ENCODE data around the gene XYLT1. TPM values are rescaled to one million over a fixed set of nuclear protein-coding genes. Genes with fewer than 3 reads are reported as not detected.

Gene XYLT1
- total RNA-seq, 4 donors from 2014 or later, result 5.6 to 14.9 (median 10.8) TPM

DNA sequence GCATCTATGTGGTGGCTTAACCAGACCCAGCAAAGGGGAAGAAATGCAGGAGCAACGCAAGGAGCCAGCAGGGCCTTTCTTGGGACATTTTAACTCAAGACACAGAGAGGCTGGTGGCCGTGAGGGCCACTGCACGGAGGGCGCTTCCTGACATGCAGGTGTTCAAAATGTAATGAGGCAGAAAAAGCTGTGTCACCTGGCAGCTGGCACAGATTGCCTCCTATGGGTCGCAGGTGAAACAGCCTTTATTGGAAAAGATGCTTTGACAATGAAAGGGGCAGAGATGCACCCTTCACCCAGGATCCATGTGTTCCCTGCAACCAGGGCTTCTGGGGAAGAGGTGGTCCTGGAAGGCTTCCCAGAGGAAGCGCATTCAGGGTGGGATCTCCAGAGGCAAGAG, 219.3 kb downstream of the XYLT1 start:
- WGBS, 2 donors, result 85 to 94% methylated on average over 6 of the region's 6 CpGs
- TF ChIP-seq, protein P1, sequence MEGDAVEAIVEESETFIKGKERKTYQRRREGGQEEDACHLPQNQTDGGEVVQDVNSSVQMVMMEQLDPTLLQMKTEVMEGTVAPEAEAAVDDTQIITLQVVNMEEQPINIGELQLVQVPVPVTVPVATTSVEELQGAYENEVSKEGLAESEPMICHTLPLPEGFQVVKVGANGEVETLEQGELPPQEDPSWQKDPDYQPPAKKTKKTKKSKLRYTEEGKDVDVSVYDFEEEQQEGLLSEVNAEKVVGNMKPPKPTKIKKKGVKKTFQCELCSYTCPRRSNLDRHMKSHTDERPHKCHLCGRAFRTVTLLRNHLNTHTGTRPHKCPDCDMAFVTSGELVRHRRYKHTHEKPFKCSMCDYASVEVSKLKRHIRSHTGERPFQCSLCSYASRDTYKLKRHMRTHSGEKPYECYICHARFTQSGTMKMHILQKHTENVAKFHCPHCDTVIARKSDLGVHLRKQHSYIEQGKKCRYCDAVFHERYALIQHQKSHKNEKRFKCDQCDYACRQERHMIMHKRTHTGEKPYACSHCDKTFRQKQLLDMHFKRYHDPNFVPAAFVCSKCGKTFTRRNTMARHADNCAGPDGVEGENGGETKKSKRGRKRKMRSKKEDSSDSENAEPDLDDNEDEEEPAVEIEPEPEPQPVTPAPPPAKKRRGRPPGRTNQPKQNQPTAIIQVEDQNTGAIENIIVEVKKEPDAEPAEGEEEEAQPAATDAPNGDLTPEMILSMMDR (IDR thresholded peaks at IDR 0.05), result no peak
- TF ChIP-seq POLR2A (IDR thresholded peaks at IDR 0.05), result no peak
- intact Hi-C loops (cut with DNase I), result no loop called here

DNA sequence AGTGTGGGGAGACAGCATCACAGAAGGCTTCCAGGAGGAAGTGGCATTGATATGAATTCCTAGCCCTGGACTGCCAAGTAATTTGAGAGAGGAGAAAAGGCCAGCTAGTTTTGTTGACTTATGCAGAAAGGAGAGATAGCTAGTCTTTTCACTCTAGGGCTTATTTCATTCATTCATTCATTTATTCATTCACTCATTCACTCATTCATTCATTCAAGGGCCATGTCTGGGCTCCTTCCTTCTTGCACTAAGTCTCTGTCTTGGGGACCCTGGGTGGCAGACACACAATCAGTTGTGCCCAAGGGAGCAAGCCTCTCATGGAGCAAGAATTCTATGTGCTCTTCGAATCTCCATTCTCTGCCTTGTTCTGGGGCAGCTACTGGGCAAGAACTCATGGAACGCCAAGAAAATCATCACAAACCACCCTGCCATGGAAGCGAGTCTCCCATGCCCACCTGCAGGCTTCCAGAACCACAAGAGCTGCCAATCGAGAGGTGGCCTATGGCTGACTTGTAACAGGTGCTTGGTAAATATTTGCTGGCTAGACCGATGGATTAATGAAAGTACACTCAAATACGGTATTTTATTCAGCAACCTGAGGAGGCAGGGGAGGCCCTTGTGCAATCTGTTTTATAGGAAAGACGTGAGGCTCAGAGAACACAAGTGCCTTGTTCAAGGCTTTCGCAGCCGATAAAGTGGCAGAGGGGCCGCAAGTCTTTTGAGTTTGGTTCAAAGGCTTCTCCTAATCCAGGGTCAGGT, 223.6 kb downstream of the XYLT1 start:
- no peaks in the 10 kb centered on the region for H3K9me3 ChIP-seq
- no peak for DNase-seq
- 93 to 94% methylated on average over 10 of the region's 10 CpGs for WGBS, 2 donors
- intact Hi-C loops (cut with DNase I), result no loop called here
- TF ChIP-seq, protein P1 (IDR thresholded peaks at IDR 0.05), result no peak
- no peak for TF ChIP-seq POLR2A (IDR thresholded peaks at IDR 0.05)
- no peak overlapping the region for H3K27ac ChIP-seq
- no peaks in the 10 kb centered on the region for H3K4me1 ChIP-seq
- H3K36me3 ChIP-seq, result no peaks in the 10 kb centered on the region
- H3K27me3 ChIP-seq, result no peaks in the 10 kb centered on the region
- no peak overlapping the region for H3K4me3 ChIP-seq (replicated peaks in 1 of 3)

More for the DNA sequence above, 219.3 kb downstream of the XYLT1 start:
- Histone ChIP-seq H3K27me3 (no peaks in the 10 kb centered on the region), H3K4me3 (replicated peaks in 1 of 3) (no peak overlapping the region), H3K27ac (no peak overlapping the region), H3K4me1 (no peaks in the 10 kb centered on the region), H3K36me3 (no peaks in the 10 kb centered on the region), H3K9me3 (no peaks in the 10 kb centered on the region)
- no peak for DNase-seq

DNA sequence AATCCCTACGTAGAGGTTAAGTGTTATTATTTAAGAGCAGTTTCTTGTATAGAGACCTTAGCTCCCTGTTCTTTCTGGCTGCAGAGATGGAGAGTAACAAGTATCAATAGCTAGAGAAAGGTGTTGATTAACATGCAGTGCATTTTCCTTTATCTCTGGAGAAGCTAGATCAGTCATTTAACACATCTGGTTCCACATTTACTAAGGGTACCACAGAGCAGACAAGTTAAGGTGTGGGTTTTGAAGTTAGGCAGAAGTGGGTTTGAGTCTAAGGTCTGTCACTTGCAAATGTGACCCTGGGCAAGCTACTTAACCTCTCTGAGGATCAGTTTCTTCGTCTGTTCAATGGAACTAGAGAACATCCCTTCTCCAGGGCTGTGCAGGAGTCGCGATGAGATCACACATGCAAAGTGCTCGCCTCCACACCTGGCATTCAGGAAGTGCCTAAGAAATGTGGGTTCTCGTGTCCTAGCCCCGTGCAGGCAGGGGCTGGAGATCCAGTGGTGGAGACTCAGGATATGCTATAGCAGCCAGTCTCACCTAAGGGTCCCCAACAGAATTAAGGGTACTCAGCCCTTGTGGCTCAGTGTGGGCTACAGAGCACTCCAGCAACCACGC, 224.4 kb downstream of the XYLT1 start:
- Histone ChIP-seq H3K27me3 (no peaks in the 10 kb centered on the region), H3K36me3 (no peaks in the 10 kb centered on the region), H3K4me1 (no peaks in the 10 kb centered on the region), H3K27ac (no peak overlapping the region), H3K9me3 (no peaks in the 10 kb centered on the region), H3K4me3 (replicated peaks in 1 of 3) (no peak overlapping the region)
- TF ChIP-seq, protein P1 (IDR thresholded peaks at IDR 0.05), result no peak
- no peak for TF ChIP-seq POLR2A (IDR thresholded peaks at IDR 0.05)
- WGBS, 2 donors, result 85 to 90% methylated on average over 8 of the region's 8 CpGs
- intact Hi-C loops (cut with DNase I), result no loop called here
- no peak for DNase-seq

DNA sequence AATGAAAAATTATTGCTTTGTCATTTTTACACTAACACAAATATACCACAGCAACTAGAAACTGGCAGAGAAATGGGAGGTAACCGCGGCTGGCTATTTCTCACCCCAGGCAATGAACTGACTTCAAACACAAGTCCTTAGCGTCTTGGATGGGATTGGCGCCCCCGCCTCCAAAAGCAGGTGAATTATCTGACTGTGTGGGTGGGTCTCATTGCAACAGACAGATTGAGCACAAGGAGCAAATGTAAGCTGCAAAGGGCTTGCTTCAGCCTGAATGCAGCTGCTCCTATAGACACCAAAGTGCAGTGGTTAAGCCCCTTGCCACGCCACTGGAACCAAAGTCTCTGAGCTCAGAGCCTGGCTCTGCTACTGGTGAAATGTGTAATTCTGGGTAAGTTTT, 225.0 kb downstream of the XYLT1 start:
- WGBS, 2 donors, result 84% methylated on average over 6 of the region's 6 CpGs
- Histone ChIP-seq H3K4me1 (no peaks in the 10 kb centered on the region), H3K4me3 (replicated peaks in 1 of 3) (no peak overlapping the region), H3K27me3 (no peaks in the 10 kb centered on the region), H3K9me3 (no peaks in the 10 kb centered on the region), H3K27ac (no peak overlapping the region), H3K36me3 (no peaks in the 10 kb centered on the region)
- intact Hi-C loops (cut with DNase I), result no loop called here
- no peak for DNase-seq
- TF ChIP-seq, protein P1 (IDR thresholded peaks at IDR 0.05), result no peak
- TF ChIP-seq POLR2A (IDR thresholded peaks at IDR 0.05), result no peak

DNA sequence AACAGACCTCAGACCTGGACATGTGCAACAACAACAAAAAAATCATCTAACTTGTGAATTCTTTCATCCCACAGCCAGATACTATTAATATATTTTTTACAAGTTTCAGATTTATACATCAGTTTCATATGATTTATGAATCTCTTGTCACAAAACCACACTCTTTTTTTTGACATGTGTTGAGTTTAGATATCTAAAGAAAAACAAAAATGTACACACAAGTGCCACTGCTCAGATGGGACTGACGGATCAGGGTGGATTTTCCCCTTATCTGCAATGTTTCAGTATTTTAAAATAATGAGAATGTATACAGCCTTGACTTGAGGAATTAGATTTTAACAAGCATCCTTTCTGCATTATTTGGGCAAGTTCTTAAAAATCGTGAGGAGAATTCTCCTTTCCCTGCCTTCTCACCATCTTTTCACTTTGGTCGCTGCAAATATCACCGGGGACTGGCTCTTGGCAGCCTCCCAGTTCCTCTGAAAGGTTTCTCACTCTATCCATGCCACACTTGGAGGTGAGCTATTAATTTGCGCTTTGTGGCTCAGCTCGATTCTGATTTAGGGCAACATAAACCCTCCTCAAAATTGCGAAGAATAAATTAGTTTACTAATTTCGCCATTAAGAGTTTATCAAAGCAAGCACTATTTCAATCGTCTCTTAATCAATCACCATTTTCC, 225.7 kb downstream of the XYLT1 start:
- intact Hi-C loops (cut with DNase I), result no loop called here
- H3K27me3 ChIP-seq, result no peaks in the 10 kb centered on the region
- no peak overlapping the region for H3K4me3 ChIP-seq (replicated peaks in 1 of 3)
- H3K4me1 ChIP-seq, result no peaks in the 10 kb centered on the region
- TF ChIP-seq, protein P1 (IDR thresholded peaks at IDR 0.05), result no peak
- no peak for TF ChIP-seq POLR2A (IDR thresholded peaks at IDR 0.05)
- H3K9me3 ChIP-seq, result no peaks in the 10 kb centered on the region
- no peak overlapping the region for H3K27ac ChIP-seq
- 73 to 85% methylated on average over 9 of the region's 9 CpGs for WGBS, 2 donors
- DNase-seq, result no peak
- H3K36me3 ChIP-seq, result no peaks in the 10 kb centered on the region

All from thyroid gland (tissue), 4 donors.